ENCODE data around the gene ISG15.

The ISG15 gene

GRCh38 chr1:1013105-1013921, at the start of gene ISG15:
ISG15 (plus strand) TSS chr1:1013497; CDS start chr1:1013574, 77 bp downstream.
- DNase-seq = no peak

DNA sequence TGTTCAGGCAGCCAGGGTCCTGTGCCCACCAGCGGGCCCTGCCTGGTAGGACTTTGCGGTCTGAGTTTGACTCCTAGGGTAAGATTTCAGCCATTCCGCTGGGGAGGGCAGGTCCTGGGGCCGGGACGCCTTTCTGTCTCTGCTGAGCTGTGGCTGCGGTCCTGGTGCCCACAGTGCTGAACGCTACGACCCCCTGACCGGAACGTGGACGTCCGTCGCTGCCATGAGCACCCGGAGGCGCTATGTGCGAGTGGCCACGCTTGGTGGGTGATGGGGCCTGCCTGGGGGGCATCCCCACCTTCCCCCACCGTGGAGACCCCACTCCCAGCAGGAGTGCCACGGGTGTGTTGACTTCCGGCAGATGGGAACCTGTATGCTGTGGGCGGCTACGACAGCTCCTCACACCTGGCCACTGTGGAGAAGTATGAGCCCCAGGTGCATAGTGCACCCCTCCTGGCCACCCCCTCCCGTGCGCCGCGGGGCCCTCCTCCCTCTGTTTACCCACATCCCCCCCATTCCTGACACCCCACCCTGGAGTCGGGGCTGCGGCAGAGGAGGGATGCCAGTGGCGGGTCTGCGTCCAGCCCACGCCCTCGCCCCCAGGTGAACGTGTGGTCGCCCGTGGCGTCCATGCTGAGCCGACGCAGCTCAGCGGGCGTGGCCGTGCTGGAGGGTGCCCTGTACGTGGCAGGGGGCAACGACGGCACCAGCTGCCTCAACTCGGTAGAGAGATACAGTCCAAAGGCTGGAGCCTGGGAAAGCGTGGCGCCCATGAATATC, 49.4 kb upstream of the ISG15 start:
- no peak for DNase-seq

DNA sequence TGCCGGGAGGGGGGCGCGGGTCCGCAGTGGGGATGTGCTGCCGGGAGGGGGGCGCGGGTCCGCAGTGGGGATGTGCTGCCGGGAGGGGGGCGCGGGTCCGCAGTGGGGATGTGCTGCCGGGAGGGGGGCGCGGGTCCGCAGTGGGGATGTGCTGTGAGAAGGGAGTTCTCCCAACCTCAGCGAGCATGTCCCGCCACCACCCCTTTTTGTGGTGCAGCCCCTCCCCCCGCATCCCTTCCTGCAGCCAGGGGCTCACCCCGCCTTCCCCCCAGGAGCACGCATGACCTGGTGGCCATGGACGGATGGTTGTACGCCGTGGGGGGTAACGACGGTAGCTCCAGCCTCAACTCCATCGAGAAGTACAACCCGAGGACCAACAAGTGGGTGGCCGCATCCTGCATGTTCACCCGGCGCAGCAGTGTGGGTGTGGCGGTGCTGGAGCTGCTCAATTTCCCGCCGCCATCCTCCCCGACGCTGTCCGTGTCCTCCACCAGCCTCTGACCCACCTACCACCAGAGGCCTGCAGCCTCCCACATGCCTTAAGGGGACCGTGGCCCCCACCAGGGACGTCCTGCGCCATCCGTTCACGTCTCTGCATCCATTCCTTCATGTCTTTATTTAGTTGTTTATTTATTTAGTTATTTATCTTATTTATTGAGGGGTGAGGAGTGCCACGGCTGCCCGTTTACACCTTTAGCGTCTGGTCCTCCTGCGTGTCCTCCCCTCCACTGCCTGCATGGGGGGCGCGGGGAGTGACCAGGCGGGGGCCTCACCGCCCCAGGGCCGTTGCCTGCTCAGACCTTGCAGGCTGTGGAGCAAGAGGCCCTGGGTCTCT, 48.4 kb upstream of the ISG15 start:
- no peak for DNase-seq

DNA sequence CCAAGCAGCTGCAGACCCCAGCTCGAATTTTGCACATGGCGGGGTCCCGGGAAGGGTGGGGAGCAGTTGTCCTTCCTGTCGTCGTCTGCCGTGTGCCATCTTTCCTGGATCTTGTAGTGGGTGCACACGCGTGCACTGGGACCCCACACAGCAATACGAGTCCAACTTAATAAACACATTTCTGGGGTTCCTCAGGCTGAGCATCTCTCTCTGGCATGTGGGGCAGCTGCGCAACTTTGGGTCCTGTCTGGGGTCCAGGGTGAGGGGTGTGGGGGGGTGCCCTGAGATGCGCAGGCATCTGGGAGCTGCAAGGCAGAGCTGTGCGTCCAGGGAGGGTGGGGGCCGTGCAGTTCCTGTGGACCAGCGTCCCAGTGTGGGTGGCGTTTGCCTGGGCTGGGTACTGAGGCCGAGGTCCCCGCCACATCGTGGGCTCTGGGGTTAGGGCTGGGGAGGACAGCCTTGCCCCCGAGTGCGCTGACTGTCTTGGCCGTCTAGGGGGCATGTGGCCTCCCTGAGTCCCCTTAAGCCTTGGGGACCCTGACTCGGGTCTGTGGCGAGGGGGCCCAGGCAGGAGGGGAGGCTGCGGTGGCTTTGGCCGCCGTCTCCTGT, 47.7 kb upstream of the ISG15 start:
- DNase-seq = no peak

DNA sequence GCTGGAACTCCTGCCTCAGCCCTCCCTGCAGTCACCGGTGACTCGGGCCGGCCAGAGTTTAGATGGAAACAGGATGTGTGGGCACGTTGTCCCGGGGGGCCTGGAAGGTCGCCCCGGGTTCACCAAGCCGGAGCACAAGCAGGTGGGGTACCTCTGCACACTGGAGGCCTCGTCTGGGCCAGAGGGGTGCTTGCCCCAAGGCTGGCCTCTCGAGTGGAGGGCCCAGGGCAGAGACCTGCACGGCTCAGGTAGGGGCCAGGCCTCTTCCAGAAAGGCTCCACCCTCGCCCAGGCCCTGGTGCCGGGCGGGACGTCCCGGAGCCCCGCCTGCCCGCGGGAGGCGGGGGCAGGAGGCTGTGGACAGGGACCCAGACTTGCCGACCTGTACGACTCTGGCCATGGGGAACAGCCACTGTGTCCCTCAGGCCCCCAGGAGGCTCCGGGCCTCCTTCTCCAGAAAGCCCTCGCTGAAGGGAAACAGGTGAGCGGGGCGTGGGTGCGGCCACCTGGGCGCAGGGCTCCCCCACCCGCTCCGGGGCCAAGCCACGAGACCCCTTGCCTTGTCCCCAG, 47.1 kb upstream of the ISG15 start, which contains the start of gene PLEKHN1:
Gene PLEKHN1 (plus strand): TSS at position 348 of the 569 bp plus-strand sequence. CDS start 50 bp downstream, at position 398.
- DNase-seq = peak; percentile 92

DNA sequence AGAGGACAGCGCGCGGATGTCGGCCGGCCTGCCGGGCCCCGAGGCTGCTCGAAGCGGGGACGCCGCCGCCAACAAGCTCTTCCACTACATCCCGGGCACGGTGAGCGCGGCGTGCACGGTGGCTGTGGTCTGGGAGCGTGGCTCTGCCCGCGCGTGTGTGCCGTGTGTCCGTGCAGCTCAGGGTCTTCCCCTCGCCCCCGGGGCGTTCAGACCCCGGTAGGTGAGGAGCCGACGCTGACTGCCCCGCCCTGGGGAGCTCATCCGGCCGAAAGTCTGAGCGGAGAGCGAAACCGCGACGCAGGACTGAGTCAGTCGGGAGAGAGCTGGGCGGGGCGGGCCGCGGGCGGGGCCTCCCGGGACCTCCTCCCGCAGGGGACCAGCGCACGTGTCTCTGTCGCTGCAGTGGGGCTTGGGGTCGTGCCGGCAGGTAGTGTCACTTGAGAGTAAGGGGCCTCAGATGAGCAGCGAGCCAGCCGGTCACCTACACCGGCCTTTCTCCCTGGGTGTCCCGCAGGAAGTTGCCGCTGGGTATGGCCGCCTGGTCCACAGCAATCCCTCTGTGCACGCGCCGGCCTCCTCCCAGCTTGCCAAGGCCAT, 46.5 kb upstream of the ISG15 start:
- DNase-seq = peak; percentile 94

DNA sequence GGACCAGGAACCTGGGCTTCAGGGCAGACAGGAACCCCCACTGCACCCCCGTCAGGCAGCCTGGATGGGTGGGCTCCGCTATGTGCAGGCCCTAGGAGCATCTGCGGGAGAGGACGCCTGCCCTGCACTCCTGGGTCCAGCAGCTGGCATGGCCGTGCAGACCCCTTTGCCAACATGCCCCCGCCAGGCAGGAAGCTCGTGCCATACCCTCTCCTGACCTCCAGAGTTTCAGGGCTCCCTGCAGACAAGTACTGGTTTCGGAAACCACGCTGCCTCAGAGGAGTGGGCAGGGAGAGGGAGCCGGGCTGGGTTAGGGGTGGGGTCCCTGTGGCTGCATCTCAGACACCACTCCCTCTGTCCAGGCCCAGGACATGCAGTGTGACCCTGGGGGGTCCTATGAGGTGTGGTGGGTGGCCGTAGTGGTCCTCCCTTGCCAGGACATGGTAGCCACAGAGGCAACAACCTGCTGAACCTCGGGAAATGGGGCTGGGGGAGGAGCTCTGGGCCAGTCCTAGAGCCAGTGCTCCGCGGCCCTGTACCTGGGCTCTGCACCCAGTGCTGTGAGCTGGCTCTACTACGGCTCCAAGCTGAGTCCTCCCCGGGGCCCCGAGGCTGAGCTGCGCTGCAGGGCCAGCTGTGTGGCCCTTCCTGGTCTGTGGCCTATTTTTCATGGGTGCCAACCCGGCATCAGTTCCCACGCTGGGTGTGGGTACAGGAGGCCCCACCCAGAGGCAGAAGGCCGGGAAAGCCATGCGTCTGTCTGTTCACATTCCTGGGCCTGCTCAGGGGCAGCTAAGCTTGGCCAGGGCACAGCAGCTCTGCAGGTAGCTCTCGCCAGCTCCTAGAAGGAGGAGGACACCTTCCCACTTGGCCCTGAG, 45.6 kb upstream of the ISG15 start:
- DNase-seq = no peak

DNA sequence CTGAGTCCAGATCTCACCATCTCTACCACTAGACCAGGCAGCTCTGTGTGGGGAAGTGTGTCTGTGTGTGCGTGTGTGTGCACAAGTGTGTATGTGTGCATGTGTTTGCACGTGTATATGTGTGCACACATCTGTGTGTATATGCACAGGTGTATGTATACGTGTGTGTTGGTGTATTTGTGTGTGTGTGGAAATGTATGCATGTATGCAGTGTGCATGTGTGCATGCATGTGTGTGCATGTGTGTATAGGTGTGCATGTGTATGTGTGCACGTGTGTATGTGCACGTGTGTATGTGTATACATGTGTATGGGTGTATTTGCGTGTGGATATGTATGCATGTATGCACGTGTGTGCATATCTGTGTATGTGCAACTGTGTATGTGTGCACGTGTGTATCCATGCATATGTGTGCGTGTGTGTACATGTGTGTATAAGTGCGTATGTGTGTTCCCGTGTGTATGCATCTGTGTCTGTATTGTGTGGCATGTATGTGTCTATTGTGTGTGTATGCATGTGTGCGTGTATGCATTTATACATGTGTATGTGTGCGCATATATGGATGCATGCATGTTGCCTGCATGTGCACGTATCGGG, 43.9 kb upstream of the ISG15 start:
- DNase-seq = no peak

DNA sequence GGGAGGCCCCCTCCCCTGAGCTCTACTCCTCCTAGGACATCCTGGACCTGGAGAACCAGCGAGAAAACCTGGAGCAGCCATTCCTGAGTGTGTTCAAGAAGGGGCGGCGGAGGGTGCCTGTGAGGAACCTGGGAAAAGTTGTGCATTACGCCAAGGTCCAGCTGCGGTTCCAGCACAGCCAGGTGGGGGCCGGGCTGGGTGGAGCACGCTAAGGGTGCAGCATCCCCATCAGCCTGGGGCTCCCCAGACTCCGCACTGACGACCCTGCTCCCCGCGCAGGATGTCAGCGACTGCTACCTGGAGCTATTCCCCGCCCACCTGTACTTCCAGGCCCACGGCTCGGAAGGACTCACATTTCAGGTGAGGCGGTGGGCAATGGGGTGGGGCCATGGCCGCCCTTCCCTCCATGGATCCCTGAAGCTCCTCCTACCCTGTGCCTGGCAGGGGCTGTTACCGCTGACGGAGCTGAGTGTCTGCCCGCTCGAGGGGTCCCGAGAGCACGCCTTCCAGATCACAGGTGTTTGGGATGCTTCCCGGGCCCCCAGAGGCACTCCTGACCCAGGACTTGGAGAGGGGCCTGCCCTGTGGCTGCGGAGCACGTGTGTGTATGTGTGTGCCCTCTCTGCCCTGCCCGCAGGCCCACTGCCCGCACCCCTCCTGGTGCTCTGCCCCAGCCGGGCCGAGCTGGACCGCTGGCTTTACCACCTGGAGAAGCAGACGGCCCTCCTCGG, 42.9 kb upstream of the ISG15 start:
- no peak for DNase-seq

GRCh38 chr1:970973-971730, 42.1 kb upstream of the ISG15 start:
- DNase-seq = no peak

DNA sequence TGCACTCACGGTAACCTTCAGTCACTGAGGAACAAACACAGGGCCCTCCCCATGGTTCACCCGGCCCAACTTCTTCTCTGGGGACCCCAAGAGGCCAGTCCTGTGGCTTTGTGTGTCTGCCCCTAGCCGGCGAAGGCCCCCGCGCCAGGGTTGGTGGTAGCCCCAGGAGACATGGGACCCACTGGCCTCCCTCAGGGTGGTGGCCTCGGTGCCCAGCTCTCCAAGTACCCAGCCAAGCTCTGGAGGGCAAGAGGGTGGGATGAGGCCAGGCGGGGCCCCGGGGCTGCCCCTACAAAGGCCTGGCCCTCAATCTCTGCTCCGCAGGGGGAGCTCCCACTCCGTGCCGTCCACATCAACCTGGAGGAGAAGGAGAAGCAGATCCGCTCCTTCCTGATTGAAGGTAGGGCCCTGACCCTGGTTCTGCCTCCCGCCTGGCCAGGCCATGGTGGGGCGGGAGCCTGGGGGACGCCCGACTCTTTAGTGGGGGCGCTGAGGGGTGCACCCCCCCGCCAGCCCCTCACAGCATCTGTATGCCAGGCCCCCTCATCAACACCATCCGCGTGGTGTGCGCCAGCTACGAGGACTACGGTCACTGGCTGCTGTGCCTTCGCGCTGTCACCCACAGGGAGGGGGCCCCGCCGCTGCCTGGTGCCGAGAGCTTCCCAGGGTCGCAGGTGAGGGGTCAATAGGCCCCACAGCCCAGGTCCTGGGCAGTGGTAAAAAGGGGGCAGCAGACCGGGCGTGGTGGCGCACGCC, 41.4 kb upstream of the ISG15 start:
- no peak for DNase-seq

DNA sequence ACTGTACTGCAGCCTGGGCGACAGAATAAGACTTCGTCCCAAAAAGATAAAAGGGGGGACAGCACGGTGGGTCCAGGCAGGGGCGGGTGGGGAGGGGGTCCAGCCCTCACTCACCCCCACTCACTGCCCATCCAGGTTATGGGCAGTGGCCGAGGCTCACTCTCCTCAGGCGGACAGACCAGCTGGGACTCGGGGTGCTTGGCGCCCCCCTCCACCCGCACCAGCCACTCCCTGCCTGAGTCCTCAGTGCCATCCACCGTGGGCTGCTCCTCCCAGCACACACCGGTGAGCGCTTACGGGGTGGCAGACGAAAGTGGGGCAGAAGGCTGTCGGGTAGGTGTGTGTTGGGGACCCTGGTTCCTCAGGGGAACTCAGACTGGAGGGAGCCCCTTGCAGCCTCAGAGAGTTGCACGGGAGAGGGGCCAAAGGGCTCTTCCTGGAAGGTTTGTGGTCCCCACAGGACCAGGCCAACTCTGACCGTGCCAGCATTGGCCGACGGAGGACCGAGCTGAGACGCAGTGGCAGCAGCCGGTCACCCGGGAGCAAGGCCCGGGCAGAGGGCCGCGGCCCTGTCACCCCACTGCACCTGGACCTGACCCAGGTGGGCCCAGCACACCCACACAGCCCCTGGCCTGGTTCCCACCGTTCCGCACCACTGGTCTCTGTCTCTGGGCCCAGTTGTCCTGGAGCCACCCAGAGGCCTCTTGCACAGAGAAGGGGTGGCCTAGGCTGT, 40.4 kb upstream of the ISG15 start:
- no peak for DNase-seq

- DNase-seq = no peak
Measured at GRCh38 chr1:973459-974292, 39.6 kb upstream of the ISG15 start.

DNA sequence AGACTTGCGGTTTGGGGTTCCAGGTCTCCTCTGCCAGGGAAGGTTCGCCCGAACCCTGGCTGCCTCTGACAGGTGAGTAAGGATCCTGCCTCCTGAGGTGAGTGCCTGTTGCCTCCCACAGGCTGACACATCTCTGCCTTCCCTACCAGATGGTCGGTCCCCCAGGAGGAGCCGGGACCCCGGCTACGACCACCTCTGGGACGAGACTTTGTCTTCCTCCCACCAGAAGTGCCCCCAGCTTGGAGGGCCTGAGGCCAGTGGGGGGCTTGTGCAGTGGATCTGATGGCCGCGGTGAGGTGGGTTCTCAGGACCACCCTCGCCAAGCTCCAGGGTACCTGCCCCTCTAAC, 39.0 kb upstream of the ISG15 start:
- DNase-seq = no peak

GRCh38 chr1:974687-975328, 38.5 kb upstream of the ISG15 start:
- no peak for DNase-seq

DNA sequence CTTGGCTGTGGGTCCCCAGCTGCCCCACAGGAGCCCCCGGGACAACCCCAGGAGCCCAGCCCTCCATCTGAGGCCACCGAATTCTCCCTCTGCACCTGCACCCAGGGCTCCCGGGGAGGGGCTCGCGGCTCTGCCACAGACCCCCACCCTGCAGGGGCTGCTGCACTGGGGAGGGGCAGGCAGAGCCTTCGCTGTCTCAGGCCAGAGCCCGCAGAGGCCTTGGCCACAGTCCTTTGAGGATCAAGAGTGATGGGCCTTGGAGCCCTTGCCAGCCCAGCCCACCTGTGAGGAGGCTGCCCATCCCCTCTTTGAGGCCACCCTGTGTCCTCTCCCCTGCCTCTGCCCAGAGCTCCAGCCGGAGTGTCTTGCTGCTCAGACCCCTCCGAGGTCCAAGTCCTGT, 37.9 kb upstream of the ISG15 start:
- DNase-seq = no peak
